ENCODE results near the gene RAD9A.

Gene RAD9A

DNA sequence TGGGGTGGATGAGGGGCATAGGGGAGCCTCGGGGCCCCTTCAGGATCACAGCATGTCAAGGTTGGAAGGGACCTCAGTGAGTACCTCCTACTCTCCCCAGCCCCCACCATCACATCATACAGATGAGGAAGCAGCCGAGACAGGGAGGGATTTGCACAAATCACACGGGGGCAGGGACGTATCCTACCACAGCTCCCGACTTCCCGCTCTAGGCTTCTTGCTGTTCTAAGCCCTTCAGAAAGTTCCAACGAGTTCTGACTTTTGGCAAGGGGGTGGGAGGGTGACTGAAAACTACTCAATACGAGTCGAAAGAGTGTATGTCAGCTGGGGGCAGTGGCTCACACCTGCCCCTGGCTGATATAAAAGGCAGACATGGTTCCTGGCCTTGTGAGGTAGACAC is 4.7 kb upstream of the RAD9A start:
- Histone ChIP-seq H3K27ac (ENCODE audit: low read depth in 2 of 2, low read length in 2 of 2) (no peak overlapping the region), H3K36me3 (ENCODE audit: control insufficient read depth in 2 of 2, insufficient read depth in 2 of 2, low read length in 2 of 2) (no peaks in the 10 kb centered on the region), H3K4me1 (ENCODE audit: control insufficient read depth in 2 of 2, insufficient read depth in 2 of 2, low read length in 2 of 2) (peaks cover 13 to 21% of the 10 kb centered on the region in 2 donors), H3K4me3 (ENCODE audit: low read length in 2 of 2) (no peak overlapping the region), H3K9me3 (ENCODE audit: control insufficient read depth in 2 of 2, low read length in 2 of 2) (no peaks in the 10 kb centered on the region), H3K27me3 (ENCODE audit: control insufficient read depth in 2 of 2, insufficient read depth in 2 of 2, low read length in 2 of 2) (no peaks in the 10 kb centered on the region), H3K9ac (ENCODE audit: low read depth in 1 of 2, low read length in 2 of 2) (no peak overlapping the region)

DNA sequence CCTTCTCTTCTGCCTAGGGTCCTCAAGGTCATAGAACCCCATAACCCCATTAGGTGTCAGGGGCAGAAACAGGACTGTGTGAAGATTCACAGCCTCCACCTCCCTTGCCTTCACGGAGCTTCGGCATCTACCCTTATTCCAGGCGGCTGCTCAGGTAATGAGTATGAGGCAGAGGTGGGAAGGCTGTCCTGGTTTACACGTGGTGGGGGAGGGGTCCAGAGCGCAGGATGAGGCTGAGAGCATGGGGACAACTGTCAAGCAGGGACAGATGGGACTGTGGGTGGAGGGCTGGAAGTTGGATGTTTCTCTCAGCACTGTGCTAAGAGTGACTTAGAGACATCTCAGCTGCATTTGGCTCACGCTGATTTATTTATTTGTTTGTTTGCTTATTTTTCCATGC is 4.3 kb upstream of the RAD9A start:
- H3K27me3 ChIP-seq (ENCODE audit: control insufficient read depth in 2 of 2, insufficient read depth in 2 of 2, low read length in 2 of 2), result no peaks in the 10 kb centered on the region
- no peak overlapping the region for H3K4me3 ChIP-seq (ENCODE audit: low read length in 2 of 2)
- no peak overlapping the region for H3K9ac ChIP-seq (ENCODE audit: low read depth in 1 of 2, low read length in 2 of 2)
- no peak overlapping the region for H3K27ac ChIP-seq (ENCODE audit: low read depth in 2 of 2, low read length in 2 of 2)
- no peaks in the 10 kb centered on the region for H3K9me3 ChIP-seq (ENCODE audit: control insufficient read depth in 2 of 2, low read length in 2 of 2)
- no peaks in the 10 kb centered on the region for H3K36me3 ChIP-seq (ENCODE audit: control insufficient read depth in 2 of 2, insufficient read depth in 2 of 2, low read length in 2 of 2)
- peaks cover 13 to 19% of the 10 kb centered on the region in 2 donors for H3K4me1 ChIP-seq (ENCODE audit: control insufficient read depth in 2 of 2, insufficient read depth in 2 of 2, low read length in 2 of 2)

- peaks cover 16 to 21% of the 10 kb centered on the region in 2 donors for H3K4me1 ChIP-seq (ENCODE audit: control insufficient read depth in 2 of 2, insufficient read depth in 2 of 2, low read length in 2 of 2)
- H3K9ac ChIP-seq (ENCODE audit: low read depth in 1 of 2, low read length in 2 of 2), result peak overlapping the region in 1 of 2 donors; percentile 14
- H3K9me3 ChIP-seq (ENCODE audit: control insufficient read depth in 2 of 2, low read length in 2 of 2), result no peaks in the 10 kb centered on the region
- no peak overlapping the region for H3K4me3 ChIP-seq (ENCODE audit: low read length in 2 of 2)
- no peak overlapping the region for H3K27ac ChIP-seq (ENCODE audit: low read depth in 2 of 2, low read length in 2 of 2)
- no peaks in the 10 kb centered on the region for H3K27me3 ChIP-seq (ENCODE audit: control insufficient read depth in 2 of 2, insufficient read depth in 2 of 2, low read length in 2 of 2)
- H3K36me3 ChIP-seq (ENCODE audit: control insufficient read depth in 2 of 2, insufficient read depth in 2 of 2, low read length in 2 of 2), result peaks cover 0 to 3% of the 10 kb centered on the region in 2 donors
Observed at GRCh38 chr11:67389477-67389876, 2.3 kb upstream of the RAD9A start.

- H3K9ac ChIP-seq (ENCODE audit: low read depth in 1 of 2, low read length in 2 of 2), result peak overlapping the region; percentile 84 to 92
- peaks cover 16 to 21% of the 10 kb centered on the region in 2 donors for H3K4me1 ChIP-seq (ENCODE audit: control insufficient read depth in 2 of 2, insufficient read depth in 2 of 2, low read length in 2 of 2)
- peak overlapping the region; percentile 86 to 88 for H3K27ac ChIP-seq (ENCODE audit: low read depth in 2 of 2, low read length in 2 of 2)
- H3K9me3 ChIP-seq (ENCODE audit: control insufficient read depth in 2 of 2, low read length in 2 of 2), result no peaks in the 10 kb centered on the region
- H3K4me3 ChIP-seq (ENCODE audit: low read length in 2 of 2), result peak overlapping the region; percentile 94 to 98
- H3K27me3 ChIP-seq (ENCODE audit: control insufficient read depth in 2 of 2, insufficient read depth in 2 of 2, low read length in 2 of 2), result no peaks in the 10 kb centered on the region
- peaks cover 0 to 3% of the 10 kb centered on the region in 2 donors for H3K36me3 ChIP-seq (ENCODE audit: control insufficient read depth in 2 of 2, insufficient read depth in 2 of 2, low read length in 2 of 2)
Observed at GRCh38 chr11:67390947-67391303, 861 bp upstream of the RAD9A start.

DNA sequence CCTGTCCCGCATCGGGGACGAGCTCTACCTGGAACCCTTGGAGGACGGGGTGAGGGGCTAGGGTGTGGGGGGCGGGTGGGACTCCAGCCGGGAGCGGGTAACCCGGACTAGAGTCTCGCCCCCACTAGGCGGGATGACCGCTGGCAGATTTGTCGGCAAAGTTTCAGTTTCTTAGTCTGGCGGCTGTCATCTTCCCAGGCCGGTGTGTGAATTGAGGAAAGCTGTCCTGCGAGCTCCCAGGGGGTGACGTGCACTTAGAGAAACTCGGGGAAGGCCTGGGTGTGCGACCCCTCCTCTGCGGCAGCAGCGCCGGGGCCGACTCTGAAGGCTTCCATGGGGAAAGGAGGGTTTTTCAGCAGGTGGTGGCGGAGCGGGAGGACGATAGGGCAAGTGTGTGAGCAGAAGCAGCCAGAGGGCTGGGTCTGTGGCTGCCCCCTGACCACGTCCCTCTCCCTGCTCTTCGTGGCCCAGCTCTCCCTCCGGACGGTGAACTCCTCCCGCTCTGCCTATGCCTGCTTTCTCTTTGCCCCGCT is 463 bp downstream of the RAD9A start:
- Histone ChIP-seq H3K36me3 (ENCODE audit: control insufficient read depth in 2 of 2, insufficient read depth in 2 of 2, low read length in 2 of 2) (peaks cover under 1 to 3% of the 10 kb centered on the region in 2 donors), H3K27me3 (ENCODE audit: control insufficient read depth in 2 of 2, insufficient read depth in 2 of 2, low read length in 2 of 2) (no peaks in the 10 kb centered on the region), H3K9me3 (ENCODE audit: control insufficient read depth in 2 of 2, low read length in 2 of 2) (no peaks in the 10 kb centered on the region), H3K4me3 (ENCODE audit: low read length in 2 of 2) (peak overlapping the region; percentile 82 to 98), H3K4me1 (ENCODE audit: control insufficient read depth in 2 of 2, insufficient read depth in 2 of 2, low read length in 2 of 2) (peaks cover 17 to 21% of the 10 kb centered on the region in 2 donors), H3K27ac (ENCODE audit: low read depth in 2 of 2, low read length in 2 of 2) (peak overlapping the region; percentile 58 to 88), H3K9ac (ENCODE audit: low read depth in 1 of 2, low read length in 2 of 2) (peak overlapping the region; percentile 70)

DNA sequence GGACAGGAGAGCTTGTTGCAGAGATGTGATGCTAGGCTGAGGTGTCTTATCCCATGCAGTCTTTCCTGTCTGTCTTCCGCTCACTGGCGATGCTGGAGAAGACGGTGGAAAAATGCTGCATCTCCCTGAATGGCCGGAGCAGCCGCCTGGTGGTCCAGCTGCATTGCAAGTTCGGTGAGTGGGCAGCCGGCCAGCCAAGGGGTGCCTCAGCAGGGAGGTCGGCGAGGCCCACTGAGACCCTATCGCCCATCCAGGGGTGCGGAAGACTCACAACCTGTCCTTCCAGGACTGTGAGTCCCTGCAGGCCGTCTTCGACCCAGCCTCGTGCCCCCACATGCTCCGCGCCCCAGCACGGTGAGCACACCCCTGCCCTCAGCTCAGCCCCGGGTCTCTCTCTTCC is 1.7 kb downstream of the RAD9A start:
- Histone ChIP-seq H3K9me3 (ENCODE audit: control insufficient read depth in 2 of 2, low read length in 2 of 2) (no peaks in the 10 kb centered on the region), H3K36me3 (ENCODE audit: control insufficient read depth in 2 of 2, insufficient read depth in 2 of 2, low read length in 2 of 2) (peaks cover 13 to 15% of the 10 kb centered on the region in 2 donors), H3K4me3 (ENCODE audit: low read length in 2 of 2) (no peak overlapping the region), H3K27me3 (ENCODE audit: control insufficient read depth in 2 of 2, insufficient read depth in 2 of 2, low read length in 2 of 2) (no peaks in the 10 kb centered on the region), H3K27ac (ENCODE audit: low read depth in 2 of 2, low read length in 2 of 2) (no peak overlapping the region), H3K4me1 (ENCODE audit: control insufficient read depth in 2 of 2, insufficient read depth in 2 of 2, low read length in 2 of 2) (peaks cover 19 to 21% of the 10 kb centered on the region in 2 donors), H3K9ac (ENCODE audit: low read depth in 1 of 2, low read length in 2 of 2) (no peak overlapping the region)

DNA sequence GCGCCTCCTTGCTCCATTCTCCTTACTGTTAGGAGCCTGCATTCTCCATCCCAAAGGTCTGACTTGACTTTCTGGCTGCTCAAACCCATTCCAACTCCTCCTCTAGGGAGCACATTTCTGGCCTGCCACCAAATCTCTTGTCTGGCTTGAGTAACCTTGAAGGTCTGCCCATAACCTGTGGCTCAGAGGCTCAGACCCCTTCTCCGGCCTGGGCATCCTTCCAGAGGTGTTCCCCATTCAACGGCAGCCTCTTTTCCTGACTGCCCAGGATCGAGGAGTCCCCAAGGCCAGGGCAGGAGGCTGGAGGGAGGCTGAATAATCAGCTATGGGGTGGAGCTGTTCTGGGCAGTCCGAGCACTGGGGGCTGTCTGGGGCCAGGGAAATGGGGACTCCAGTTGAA is 2.2 kb downstream of the RAD9A start:
- no peaks in the 10 kb centered on the region for H3K9me3 ChIP-seq (ENCODE audit: control insufficient read depth in 2 of 2, low read length in 2 of 2)
- peaks cover 19 to 21% of the 10 kb centered on the region in 2 donors for H3K4me1 ChIP-seq (ENCODE audit: control insufficient read depth in 2 of 2, insufficient read depth in 2 of 2, low read length in 2 of 2)
- H3K9ac ChIP-seq (ENCODE audit: low read depth in 1 of 2, low read length in 2 of 2), result no peak overlapping the region
- no peaks in the 10 kb centered on the region for H3K27me3 ChIP-seq (ENCODE audit: control insufficient read depth in 2 of 2, insufficient read depth in 2 of 2, low read length in 2 of 2)
- H3K27ac ChIP-seq (ENCODE audit: low read depth in 2 of 2, low read length in 2 of 2), result no peak overlapping the region
- peaks cover 18 to 20% of the 10 kb centered on the region in 2 donors for H3K36me3 ChIP-seq (ENCODE audit: control insufficient read depth in 2 of 2, insufficient read depth in 2 of 2, low read length in 2 of 2)
- H3K4me3 ChIP-seq (ENCODE audit: low read length in 2 of 2), result no peak overlapping the region

GRCh38 chr11:67395555-67396258 is 3.9 kb downstream of the RAD9A start:
- Histone ChIP-seq H3K4me1 (ENCODE audit: control insufficient read depth in 2 of 2, insufficient read depth in 2 of 2, low read length in 2 of 2) (peaks cover 20 to 24% of the 10 kb centered on the region in 2 donors), H3K27me3 (ENCODE audit: control insufficient read depth in 2 of 2, insufficient read depth in 2 of 2, low read length in 2 of 2) (no peaks in the 10 kb centered on the region), H3K4me3 (ENCODE audit: low read length in 2 of 2) (no peak overlapping the region), H3K27ac (ENCODE audit: low read depth in 2 of 2, low read length in 2 of 2) (no peak overlapping the region), H3K9ac (ENCODE audit: low read depth in 1 of 2, low read length in 2 of 2) (no peak overlapping the region), H3K36me3 (ENCODE audit: control insufficient read depth in 2 of 2, insufficient read depth in 2 of 2, low read length in 2 of 2) (peaks cover 24 to 29% of the 10 kb centered on the region in 2 donors), H3K9me3 (ENCODE audit: control insufficient read depth in 2 of 2, low read length in 2 of 2) (no peaks in the 10 kb centered on the region)

DNA sequence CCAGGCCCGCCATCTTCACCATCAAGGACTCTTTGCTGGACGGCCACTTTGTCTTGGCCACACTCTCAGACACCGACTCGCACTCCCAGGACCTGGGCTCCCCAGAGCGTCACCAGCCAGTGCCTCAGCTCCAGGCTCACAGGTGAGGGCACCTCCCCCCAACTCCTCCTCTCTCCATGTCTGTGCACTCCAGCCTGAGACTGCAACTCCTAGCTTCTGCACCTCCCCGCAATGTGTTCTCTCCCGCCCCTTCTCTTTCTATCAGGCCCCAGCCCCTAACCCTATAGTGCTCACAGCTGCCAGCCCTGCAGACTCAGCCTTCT is 4.4 kb downstream of the RAD9A start:
- no peaks in the 10 kb centered on the region for H3K9me3 ChIP-seq (ENCODE audit: control insufficient read depth in 2 of 2, low read length in 2 of 2)
- no peak overlapping the region for H3K9ac ChIP-seq (ENCODE audit: low read depth in 1 of 2, low read length in 2 of 2)
- H3K36me3 ChIP-seq (ENCODE audit: control insufficient read depth in 2 of 2, insufficient read depth in 2 of 2, low read length in 2 of 2), result peaks cover 24 to 29% of the 10 kb centered on the region in 2 donors
- no peak overlapping the region for H3K27ac ChIP-seq (ENCODE audit: low read depth in 2 of 2, low read length in 2 of 2)
- H3K4me1 ChIP-seq (ENCODE audit: control insufficient read depth in 2 of 2, insufficient read depth in 2 of 2, low read length in 2 of 2), result peaks cover 20 to 24% of the 10 kb centered on the region in 2 donors
- no peak overlapping the region for H3K4me3 ChIP-seq (ENCODE audit: low read length in 2 of 2)
- no peaks in the 10 kb centered on the region for H3K27me3 ChIP-seq (ENCODE audit: control insufficient read depth in 2 of 2, insufficient read depth in 2 of 2, low read length in 2 of 2)

DNA sequence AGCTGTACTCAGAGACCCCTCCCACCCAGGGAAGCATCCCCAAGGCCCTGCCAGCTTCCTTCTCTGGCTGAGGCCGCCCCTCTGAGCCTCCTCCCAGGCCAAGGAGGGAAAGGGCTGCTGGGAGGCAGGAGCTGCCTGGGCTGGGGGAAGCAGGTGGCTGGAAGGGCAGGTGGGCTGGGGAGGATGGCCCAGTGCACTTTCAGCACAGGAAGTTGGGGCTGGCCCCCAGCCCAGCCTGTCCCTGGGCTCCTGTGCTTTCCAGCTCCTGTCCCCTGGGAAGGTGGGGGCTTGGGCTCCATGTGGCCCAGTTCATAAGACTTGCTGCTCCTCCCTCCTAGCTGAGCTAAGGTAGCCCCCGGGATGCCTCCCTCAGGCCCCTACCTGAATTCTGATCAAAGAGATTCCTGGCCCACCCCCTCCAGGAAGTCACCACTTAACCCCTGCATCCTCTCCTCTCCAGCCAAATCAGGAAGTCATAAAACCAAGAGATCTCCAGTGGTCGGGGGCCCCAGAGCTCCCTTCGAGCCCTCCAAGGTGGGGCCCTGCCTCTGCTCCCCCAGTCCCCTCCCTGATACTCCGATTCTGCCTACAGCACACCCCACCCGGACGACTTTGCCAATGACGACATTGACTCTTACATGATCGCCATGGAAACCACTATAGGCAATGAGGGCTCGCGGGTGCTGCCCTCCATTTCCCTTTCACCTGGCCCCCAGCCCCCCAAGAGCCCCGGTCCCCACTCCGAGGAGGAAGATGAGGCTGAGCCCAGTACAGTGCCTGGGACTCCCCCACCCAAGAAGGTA is 5.0 kb downstream of the RAD9A start:
- no peak overlapping the region for H3K9ac ChIP-seq (ENCODE audit: low read depth in 1 of 2, low read length in 2 of 2)
- no peaks in the 10 kb centered on the region for H3K9me3 ChIP-seq (ENCODE audit: control insufficient read depth in 2 of 2, low read length in 2 of 2)
- peaks cover 24 to 29% of the 10 kb centered on the region in 2 donors for H3K36me3 ChIP-seq (ENCODE audit: control insufficient read depth in 2 of 2, insufficient read depth in 2 of 2, low read length in 2 of 2)
- no peaks in the 10 kb centered on the region for H3K27me3 ChIP-seq (ENCODE audit: control insufficient read depth in 2 of 2, insufficient read depth in 2 of 2, low read length in 2 of 2)
- H3K27ac ChIP-seq (ENCODE audit: low read depth in 2 of 2, low read length in 2 of 2), result no peak overlapping the region
- H3K4me1 ChIP-seq (ENCODE audit: control insufficient read depth in 2 of 2, insufficient read depth in 2 of 2, low read length in 2 of 2), result peaks cover 17 to 24% of the 10 kb centered on the region in 2 donors
- H3K4me3 ChIP-seq (ENCODE audit: low read length in 2 of 2), result no peak overlapping the region

All from mucosa of rectum (tissue), 2 donors.